Measurements from ENCODE around the gene FXYD3.

FXYD3 gene

DNA sequence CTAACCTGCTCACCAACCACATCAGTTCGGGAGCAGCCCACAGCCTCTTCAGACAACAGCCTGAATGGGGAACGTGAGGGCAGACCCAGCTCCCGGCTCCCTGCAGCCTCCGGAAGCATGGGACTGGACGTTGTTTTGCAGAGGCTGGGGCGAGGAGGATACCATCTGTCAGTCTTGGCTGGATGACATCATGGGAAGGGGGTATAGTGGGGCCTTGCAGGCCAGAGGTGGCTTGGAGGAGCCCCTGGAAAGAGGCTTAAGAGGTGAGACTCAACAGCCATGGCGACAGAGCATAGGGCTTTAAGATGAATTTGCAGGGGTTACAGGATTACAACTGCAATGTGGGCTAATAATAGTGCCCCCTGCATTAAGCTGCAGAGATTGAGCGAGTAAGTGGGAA lies 1.5 kb downstream of the FXYD3 start:
- Histone ChIP-seq H3K9ac (ENCODE audit: low read length) (no peak overlapping the region), H3K36me3 (ENCODE audit: control insufficient read depth, insufficient read depth, low read length) (no peaks in the 10 kb centered on the region), H3K4me2 (ENCODE audit: low read length) (no peak overlapping the region), H3K18ac (ENCODE audit: low read length) (no peak overlapping the region), H2BK5ac (ENCODE audit: low read length) (no peak overlapping the region), H3K79me1 (ENCODE audit: low read length) (no peaks in the 10 kb centered on the region), H3K23ac (ENCODE audit: low read length) (no peak overlapping the region), H4K8ac (ENCODE audit: low read depth, low read length) (no peak overlapping the region), H3K27me3 (ENCODE audit: insufficient read depth, low read length, poor library complexity) (no peaks in the 10 kb centered on the region), H3K79me2 (ENCODE audit: control insufficient read depth, insufficient read depth, low read length) (no peaks in the 10 kb centered on the region), H3K56ac (ENCODE audit: low read length) (no peak overlapping the region), H3K4me1 (ENCODE audit: control insufficient read depth, low read depth, low read length) (peaks cover 2% of the 10 kb centered on the region), H4K5ac (ENCODE audit: low read length) (no peak overlapping the region), H2BK15ac (replicated peaks; ENCODE audit: low read depth) (no peak overlapping the region), H2AK5ac (ENCODE audit: low read length) (no peak overlapping the region), H3K27ac (ENCODE audit: low read depth, low read length) (no peak overlapping the region), H3K4ac (ENCODE audit: low read depth, low read length) (no peak overlapping the region), H2BK120ac (ENCODE audit: low read depth, low read length) (no peak overlapping the region), H3K4me3 (ENCODE audit: low read length) (no peak overlapping the region)
- DNase-seq = no peak
- WGBS (ENCODE audit: extremely low coverage, insufficient coverage, low lambda C conversion rate) = no CpG with 5 or more reads among the region's 8 CpGs

- no CpG with 5 or more reads among the region's 11 CpGs for WGBS (ENCODE audit: extremely low coverage, insufficient coverage, low lambda C conversion rate)
- Histone ChIP-seq H3K27ac (ENCODE audit: low read depth, low read length) (no peak overlapping the region), H2BK120ac (ENCODE audit: low read depth, low read length) (no peak overlapping the region), H3K4me2 (ENCODE audit: low read length) (no peak overlapping the region), H3K56ac (ENCODE audit: low read length) (no peak overlapping the region), H3K4me3 (ENCODE audit: low read length) (no peak overlapping the region), H2BK15ac (replicated peaks; ENCODE audit: low read depth) (no peak overlapping the region), H3K9ac (ENCODE audit: low read length) (no peak overlapping the region), H3K27me3 (ENCODE audit: insufficient read depth, low read length, poor library complexity) (no peaks in the 10 kb centered on the region), H4K8ac (ENCODE audit: low read depth, low read length) (no peak overlapping the region), H2AK5ac (ENCODE audit: low read length) (no peak overlapping the region), H3K79me2 (ENCODE audit: control insufficient read depth, insufficient read depth, low read length) (no peaks in the 10 kb centered on the region), H3K23ac (ENCODE audit: low read length) (no peak overlapping the region), H3K4ac (ENCODE audit: low read depth, low read length) (no peak overlapping the region), H4K5ac (ENCODE audit: low read length) (no peak overlapping the region), H3K4me1 (ENCODE audit: control insufficient read depth, low read depth, low read length) (peaks cover 2% of the 10 kb centered on the region), H3K36me3 (ENCODE audit: control insufficient read depth, insufficient read depth, low read length) (no peaks in the 10 kb centered on the region), H3K79me1 (ENCODE audit: low read length) (no peaks in the 10 kb centered on the region), H2BK5ac (ENCODE audit: low read length) (no peak overlapping the region), H3K18ac (ENCODE audit: low read length) (no peak overlapping the region)
- DNase-seq = no peak
Observed at GRCh38 chr19:35117799-35118198, 2.2 kb downstream of the FXYD3 start.

- Histone ChIP-seq H3K79me1 (ENCODE audit: low read length) (no peaks in the 10 kb centered on the region), H2BK120ac (ENCODE audit: low read depth, low read length) (no peak overlapping the region), H3K36me3 (ENCODE audit: control insufficient read depth, insufficient read depth, low read length) (no peaks in the 10 kb centered on the region), H3K9ac (ENCODE audit: low read length) (no peak overlapping the region), H3K4me1 (ENCODE audit: control insufficient read depth, low read depth, low read length) (peaks cover 5% of the 10 kb centered on the region), H2BK15ac (replicated peaks; ENCODE audit: low read depth) (no peak overlapping the region), H4K5ac (ENCODE audit: low read length) (no peak overlapping the region), H3K56ac (ENCODE audit: low read length) (no peak overlapping the region), H3K27me3 (ENCODE audit: insufficient read depth, low read length, poor library complexity) (no peaks in the 10 kb centered on the region), H4K8ac (ENCODE audit: low read depth, low read length) (no peak overlapping the region), H3K4me2 (ENCODE audit: low read length) (no peak overlapping the region), H3K23ac (ENCODE audit: low read length) (no peak overlapping the region), H3K79me2 (ENCODE audit: control insufficient read depth, insufficient read depth, low read length) (no peaks in the 10 kb centered on the region), H3K4ac (ENCODE audit: low read depth, low read length) (no peak overlapping the region), H3K4me3 (ENCODE audit: low read length) (no peak overlapping the region), H3K27ac (ENCODE audit: low read depth, low read length) (no peak overlapping the region), H2BK5ac (ENCODE audit: low read length) (no peak overlapping the region), H2AK5ac (ENCODE audit: low read length) (no peak overlapping the region), H3K18ac (ENCODE audit: low read length) (no peak overlapping the region)
- no CpG with 5 or more reads among the region's 13 CpGs for WGBS (ENCODE audit: extremely low coverage, insufficient coverage, low lambda C conversion rate)
- DNase-seq = no peak
Observed at GRCh38 chr19:35118268-35119020, 2.8 kb downstream of the FXYD3 start.

- no peak overlapping the region for H3K23ac ChIP-seq (ENCODE audit: low read length)
- no peak overlapping the region for H2BK15ac ChIP-seq (replicated peaks; ENCODE audit: low read depth)
- H3K79me2 ChIP-seq (ENCODE audit: control insufficient read depth, insufficient read depth, low read length) = no peaks in the 10 kb centered on the region
- H3K9ac ChIP-seq (ENCODE audit: low read length) = no peak overlapping the region
- H3K27ac ChIP-seq (ENCODE audit: low read depth, low read length) = no peak overlapping the region
- no peaks in the 10 kb centered on the region for H3K36me3 ChIP-seq (ENCODE audit: control insufficient read depth, insufficient read depth, low read length)
- H3K18ac ChIP-seq (ENCODE audit: low read length) = no peak overlapping the region
- H2AK5ac ChIP-seq (ENCODE audit: low read length) = no peak overlapping the region
- H3K4ac ChIP-seq (ENCODE audit: low read depth, low read length) = no peak overlapping the region
- H4K8ac ChIP-seq (ENCODE audit: low read depth, low read length) = no peak overlapping the region
- H4K5ac ChIP-seq (ENCODE audit: low read length) = no peak overlapping the region
- WGBS (ENCODE audit: extremely low coverage, insufficient coverage, low lambda C conversion rate) = no CpG with 5 or more reads among the region's 14 CpGs
- no peak overlapping the region for H2BK120ac ChIP-seq (ENCODE audit: low read depth, low read length)
- no peaks in the 10 kb centered on the region for H3K27me3 ChIP-seq (ENCODE audit: insufficient read depth, low read length, poor library complexity)
- no peak overlapping the region for H2BK5ac ChIP-seq (ENCODE audit: low read length)
- no peak overlapping the region for H3K4me3 ChIP-seq (ENCODE audit: low read length)
- peaks cover 5% of the 10 kb centered on the region for H3K4me1 ChIP-seq (ENCODE audit: control insufficient read depth, low read depth, low read length)
- H3K79me1 ChIP-seq (ENCODE audit: low read length) = no peaks in the 10 kb centered on the region
- peak overlapping the region; percentile 49 for H3K56ac ChIP-seq (ENCODE audit: low read length)
- DNase-seq = no peak
- H3K4me2 ChIP-seq (ENCODE audit: low read length) = no peak overlapping the region
Observed at GRCh38 chr19:35119091-35119490, 3.5 kb downstream of the FXYD3 start.

DNA sequence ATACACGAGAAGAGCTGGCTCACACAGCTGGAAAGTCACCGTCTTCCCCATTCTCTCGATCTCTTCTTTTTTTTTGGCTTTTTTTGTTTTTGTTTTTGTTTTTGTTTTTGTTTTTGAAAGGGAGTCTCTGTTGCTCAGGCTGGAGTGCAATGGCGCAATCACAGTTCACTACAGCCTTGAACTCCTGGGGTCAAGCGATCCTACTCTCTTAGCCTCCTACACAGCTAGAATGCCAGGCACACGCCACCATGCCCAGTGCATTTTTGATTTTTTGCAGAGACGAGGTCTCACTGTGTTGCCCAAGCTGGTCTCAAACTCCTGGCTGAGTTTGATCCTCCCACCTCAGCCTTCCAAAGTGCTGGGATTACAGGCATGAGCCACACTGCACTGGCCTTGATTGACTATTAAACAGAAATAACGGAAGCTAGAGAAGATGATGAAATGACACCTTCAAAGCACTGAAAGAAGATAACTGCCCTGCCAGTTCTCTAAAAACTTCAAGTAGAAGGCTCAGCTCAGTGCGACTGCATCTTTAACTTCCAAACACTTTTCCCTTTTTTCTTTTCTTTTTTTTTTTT lies 4.0 kb downstream of the FXYD3 start:
- Histone ChIP-seq H3K18ac (ENCODE audit: low read length) (no peak overlapping the region), H3K27me3 (ENCODE audit: insufficient read depth, low read length, poor library complexity) (no peaks in the 10 kb centered on the region), H3K23ac (ENCODE audit: low read length) (no peak overlapping the region), H2AK5ac (ENCODE audit: low read length) (no peak overlapping the region), H3K4ac (ENCODE audit: low read depth, low read length) (no peak overlapping the region), H2BK15ac (replicated peaks; ENCODE audit: low read depth) (no peak overlapping the region), H3K79me2 (ENCODE audit: control insufficient read depth, insufficient read depth, low read length) (no peaks in the 10 kb centered on the region), H3K56ac (ENCODE audit: low read length) (no peak overlapping the region), H3K27ac (ENCODE audit: low read depth, low read length) (no peak overlapping the region), H3K4me3 (ENCODE audit: low read length) (no peak overlapping the region), H3K9ac (ENCODE audit: low read length) (no peak overlapping the region), H2BK120ac (ENCODE audit: low read depth, low read length) (no peak overlapping the region), H3K4me1 (ENCODE audit: control insufficient read depth, low read depth, low read length) (peaks cover 5% of the 10 kb centered on the region), H4K5ac (ENCODE audit: low read length) (no peak overlapping the region), H4K8ac (ENCODE audit: low read depth, low read length) (no peak overlapping the region), H3K4me2 (ENCODE audit: low read length) (no peak overlapping the region), H3K36me3 (ENCODE audit: control insufficient read depth, insufficient read depth, low read length) (no peaks in the 10 kb centered on the region), H2BK5ac (ENCODE audit: low read length) (no peak overlapping the region), H3K79me1 (ENCODE audit: low read length) (no peaks in the 10 kb centered on the region)
- no CpG with 5 or more reads among the region's 9 CpGs for WGBS (ENCODE audit: extremely low coverage, insufficient coverage, low lambda C conversion rate)
- DNase-seq = no peak

GRCh38 chr19:35120492-35120891 lies 4.9 kb downstream of the FXYD3 start:
- H3K4me1 ChIP-seq (ENCODE audit: control insufficient read depth, low read depth, low read length) = peaks cover 3% of the 10 kb centered on the region
- WGBS (ENCODE audit: extremely low coverage, insufficient coverage, low lambda C conversion rate) = no CpG with 5 or more reads among the region's 7 CpGs
- no peak for DNase-seq

More at GRCh38 chr19:35120492-35120891, 4.9 kb downstream of the FXYD3 start:
- H3K79me2 ChIP-seq (ENCODE audit: control insufficient read depth, insufficient read depth, low read length) = no peaks in the 10 kb centered on the region
- H3K36me3 ChIP-seq (ENCODE audit: control insufficient read depth, insufficient read depth, low read length) = no peaks in the 10 kb centered on the region
- no peak overlapping the region for H3K4me3 ChIP-seq (ENCODE audit: low read length)
- H3K4ac ChIP-seq (ENCODE audit: low read depth, low read length) = no peak overlapping the region
- no peak overlapping the region for H2AK5ac ChIP-seq (ENCODE audit: low read length)
- no peak overlapping the region for H3K18ac ChIP-seq (ENCODE audit: low read length)
- no peaks in the 10 kb centered on the region for H3K27me3 ChIP-seq (ENCODE audit: insufficient read depth, low read length, poor library complexity)
- H2BK120ac ChIP-seq (ENCODE audit: low read depth, low read length) = no peak overlapping the region
- H3K23ac ChIP-seq (ENCODE audit: low read length) = no peak overlapping the region
- H3K9ac ChIP-seq (ENCODE audit: low read length) = no peak overlapping the region
- no peak overlapping the region for H3K27ac ChIP-seq (ENCODE audit: low read depth, low read length)
- H3K56ac ChIP-seq (ENCODE audit: low read length) = no peak overlapping the region
- H4K8ac ChIP-seq (ENCODE audit: low read depth, low read length) = no peak overlapping the region
- no peak overlapping the region for H2BK5ac ChIP-seq (ENCODE audit: low read length)
- H3K79me1 ChIP-seq (ENCODE audit: low read length) = no peaks in the 10 kb centered on the region
- no peak overlapping the region for H3K4me2 ChIP-seq (ENCODE audit: low read length)
- no peak overlapping the region for H2BK15ac ChIP-seq (replicated peaks; ENCODE audit: low read depth)
- no peak overlapping the region for H4K5ac ChIP-seq (ENCODE audit: low read length)

Measured in mesendoderm (in vitro differentiated cells).